GM18502 (cell line): ENCODE data around the gene ASAP2.
A peak's percentile ranks its signal among the peaks of the same experiment; 100 is the strongest.

Source experiments
- ATAC-seq: cut with Tn5 transposase; IDR thresholded peaks from one replicate; pipeline ENCODE4 v1.9.1; 2021; ENCODE audit warnings: mild to moderate bottlenecking; ENCODE audit not compliant: unreplicated experiment, poor library complexity

Gene ASAP2

GRCh38 chr2:9410108-9410507 is 203.5 kb downstream of the ASAP2 start:
- ATAC-seq = peak; percentile 87

GRCh38 chr2:9412781-9413180 is 206.2 kb downstream of the ASAP2 start:
- ATAC-seq = no peak

- no peak for ATAC-seq
These were observed 209.0 kb downstream of the ASAP2 start for GRCh38 chr2:9415516-9416169.

GRCh38 chr2:9416267-9416961 is 209.8 kb downstream of the ASAP2 start:
- ATAC-seq = no peak

GRCh38 chr2:9416962-9417316 is 210.3 kb downstream of the ASAP2 start:
- ATAC-seq = no peak

GRCh38 chr2:9417725-9418124 is 211.1 kb downstream of the ASAP2 start:
- ATAC-seq = no peak

GRCh38 chr2:9418746-9419145 is 212.1 kb downstream of the ASAP2 start:
- no peak for ATAC-seq

GRCh38 chr2:9419541-9419940 is 212.9 kb downstream of the ASAP2 start:
- no peak for ATAC-seq

- no peak for ATAC-seq
These were observed 213.9 kb downstream of the ASAP2 start for GRCh38 chr2:9420495-9420894.

- peak; percentile 36 for ATAC-seq
These were observed 215.9 kb downstream of the ASAP2 start for GRCh38 chr2:9422321-9423099.

GRCh38 chr2:9423100-9423921 is 216.7 kb downstream of the ASAP2 start, which contains the start of the genes CPSF3 and ITGB1BP1:
CPSF3 (plus strand) TSS chr2:9423654; CDS start chr2:9423774, 120 bp downstream.
ITGB1BP1 (minus strand) TSS chr2:9423528; CDS start chr2:9418697, 4,831 bp downstream.
- ATAC-seq = peak; percentile 80

- ATAC-seq = peak; percentile 7
These were observed 217.3 kb downstream of the ASAP2 start for GRCh38 chr2:9423922-9424272.

GRCh38 chr2:9424447-9425164 is 218.0 kb downstream of the ASAP2 start:
- ATAC-seq = no peak

GRCh38 chr2:9428965-9429577 is 222.5 kb downstream of the ASAP2 start:
- ATAC-seq = no peak

- no peak for ATAC-seq
These were observed 224.0 kb downstream of the ASAP2 start for GRCh38 chr2:9430316-9431293.

GRCh38 chr2:9434489-9434888 is 227.9 kb downstream of the ASAP2 start:
- no peak for ATAC-seq

- ATAC-seq = no peak
These were observed 232.9 kb downstream of the ASAP2 start for GRCh38 chr2:9439536-9439935.

- ATAC-seq = no peak
These were observed 233.6 kb downstream of the ASAP2 start for GRCh38 chr2:9440058-9440727.
